Esophagus squamous epithelium (tissue), 5 donors: ENCODE data around the gene EEF1A2. TPM values are rescaled to one million over a fixed set of nuclear protein-coding genes. Genes with fewer than 3 reads are reported as not detected.

Source experiments
- DNase-seq: peaks from one replicate; lab custom pipeline; 2025; lab: John Stamatoyannopoulos, UW
- H3K27ac ChIP-seq, 4 donors: fragments of 200-600 bp; sonication (generic); one replicate each; pipeline ENCODE4 v1.5.1; 2016 to 2019; ENCODE audit warnings: mild to moderate bottlenecking in 1 of 4
- H3K27me3 ChIP-seq, 4 donors: fragments of 200-600 bp; sonication (generic); 1 replicate in 3 of 4; 2 replicates in 1 of 4; pipeline versions ENCODE4 v1.5.1 to v1.6.0; 2017 to 2021; ENCODE audit warnings: antibody characterized with exemption in 1 of 4
- H3K36me3 ChIP-seq, 3 donors: fragments of 200-600 bp; sonication (generic); one replicate each; pipeline ENCODE4 v1.5.1; 2016 to 2019
- H3K4me1 ChIP-seq, 3 donors: fragments of 200-600 bp; sonication (generic); one replicate each; pipeline ENCODE4 v1.5.1; 2017 to 2019
- H3K4me3 ChIP-seq, 4 donors: fragments of 200-600 bp; sonication (generic); 1 replicate in 3 of 4; 2 replicates in 1 of 4; pipeline ENCODE4 v1.5.1; 2016 to 2019; ENCODE audit warnings: mild to moderate bottlenecking in 2 of 4, moderate library complexity in 1 of 4
- H3K9me3 ChIP-seq, 3 donors: fragments of 200-600 bp; sonication (generic); one replicate each; pipeline ENCODE4 v1.5.1; 2016 to 2019
- POLR2A ChIP-seq, 4 donors: fragments of 450-650 bp; IDR thresholded peaks; one replicate each; pipeline ENCODE4 v1.6.1; 2017; ENCODE audit warnings: antibody characterized with exemption in 4 of 4, mild to moderate bottlenecking in 4 of 4, moderate library complexity in 3 of 4
- WGBS, 2 donors: methylation state at CpG; one replicate each; pipeline ENCODE4 v1.1.5; 2018; 5-methylcytosine and 5-hydroxymethylcytosine counted together
- intact Hi-C: fragments of 100-400 bp; cut with DNase I; formaldehyde crosslinking; loops from one replicate; pipeline ENCODE4 v1.15.0; 2022
- total RNA-seq, 4 donors: library from RNA; depleted of rRNA; stranded (reverse); fragments of >200 nt; gene quantifications; one replicate each; pipeline ENCODE4 v1.1.0, GENCODE V29; 2016
- TF ChIP-seq, protein P1 (sequence below), 6 experiments: fragments of 450-650 bp in 4 of 6; fragments of 200-600 bp in 2 of 6; sonication (generic) in 2 of 6; IDR thresholded peaks; one replicate each; pipeline ENCODE4 v1.5.1; 2016 to 2019; ENCODE audit warnings: antibody characterized with exemption in 6 of 6, mild to moderate bottlenecking in 4 of 6, moderate library complexity in 4 of 6
- donor health status: DM: yes; HTN: yes; CAD: no.

The EEF1A2 gene
- total RNA-seq, 4 donors from 2014 or later = 0.44 to 3.1 (median 1.9) TPM

- H3K4me3 ChIP-seq = no peak overlapping the region
These were observed 11.1 kb downstream of the EEF1A2 start for GRCh38 chr20:63487781-63488241.

DNA sequence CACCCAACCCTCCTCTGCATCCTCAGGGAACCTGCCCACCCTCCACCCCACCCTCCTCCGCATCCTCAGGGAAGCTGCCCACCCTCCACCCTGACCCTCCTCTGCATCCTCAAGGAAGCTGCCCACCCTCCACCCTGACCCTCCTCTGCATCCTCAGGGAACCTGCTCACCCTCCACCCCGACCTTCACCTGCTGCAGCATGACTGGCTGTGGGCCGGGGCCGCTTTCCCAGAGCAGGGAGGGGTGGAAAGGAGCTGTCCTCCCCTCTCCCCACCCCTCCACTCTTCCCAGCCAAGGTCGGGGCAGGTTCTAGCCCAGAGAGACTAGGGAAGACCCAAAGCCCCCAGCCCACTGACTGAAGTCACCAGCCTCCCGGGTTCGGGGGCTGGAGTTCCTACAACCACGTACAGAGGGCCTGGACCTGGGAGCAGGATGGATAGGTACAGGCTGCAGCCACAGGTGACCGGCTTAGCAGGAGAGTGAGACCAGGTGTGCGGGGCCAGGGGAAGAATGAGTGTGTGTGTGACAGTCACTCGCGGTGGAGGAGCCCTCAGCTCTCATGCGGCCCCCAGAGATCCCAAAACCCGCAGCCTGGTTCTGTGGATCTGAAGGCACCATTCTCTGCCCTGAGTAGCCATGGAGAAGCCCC, 11.6 kb downstream of the EEF1A2 start:
- WGBS, 2 donors = 47 to 100% methylated on average over 1 to 10 of the region's 14 CpGs

More at GRCh38 chr20:63487781-63488241, 11.1 kb downstream of the EEF1A2 start:
- Histone ChIP-seq H3K27me3 (peaks cover 0 to 87% (median 12%) of the 10 kb centered on the region in 4 donors), H3K27ac (no peak overlapping the region), H3K4me1 (peaks cover 0 to 5% (median 0%) of the 10 kb centered on the region in 3 donors), H3K36me3 (no peaks in the 10 kb centered on the region), H3K9me3 (no peaks in the 10 kb centered on the region)
- no peak for TF ChIP-seq POLR2A (IDR thresholded peaks at IDR 0.05)
- TF ChIP-seq, protein P1, sequence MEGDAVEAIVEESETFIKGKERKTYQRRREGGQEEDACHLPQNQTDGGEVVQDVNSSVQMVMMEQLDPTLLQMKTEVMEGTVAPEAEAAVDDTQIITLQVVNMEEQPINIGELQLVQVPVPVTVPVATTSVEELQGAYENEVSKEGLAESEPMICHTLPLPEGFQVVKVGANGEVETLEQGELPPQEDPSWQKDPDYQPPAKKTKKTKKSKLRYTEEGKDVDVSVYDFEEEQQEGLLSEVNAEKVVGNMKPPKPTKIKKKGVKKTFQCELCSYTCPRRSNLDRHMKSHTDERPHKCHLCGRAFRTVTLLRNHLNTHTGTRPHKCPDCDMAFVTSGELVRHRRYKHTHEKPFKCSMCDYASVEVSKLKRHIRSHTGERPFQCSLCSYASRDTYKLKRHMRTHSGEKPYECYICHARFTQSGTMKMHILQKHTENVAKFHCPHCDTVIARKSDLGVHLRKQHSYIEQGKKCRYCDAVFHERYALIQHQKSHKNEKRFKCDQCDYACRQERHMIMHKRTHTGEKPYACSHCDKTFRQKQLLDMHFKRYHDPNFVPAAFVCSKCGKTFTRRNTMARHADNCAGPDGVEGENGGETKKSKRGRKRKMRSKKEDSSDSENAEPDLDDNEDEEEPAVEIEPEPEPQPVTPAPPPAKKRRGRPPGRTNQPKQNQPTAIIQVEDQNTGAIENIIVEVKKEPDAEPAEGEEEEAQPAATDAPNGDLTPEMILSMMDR (IDR thresholded peaks at IDR 0.05) = no peak
- no peak for DNase-seq
- intact Hi-C loops = no loop called here
- no CpG with 5 or more reads among the region's 40 CpGs for WGBS, 2 donors

DNA sequence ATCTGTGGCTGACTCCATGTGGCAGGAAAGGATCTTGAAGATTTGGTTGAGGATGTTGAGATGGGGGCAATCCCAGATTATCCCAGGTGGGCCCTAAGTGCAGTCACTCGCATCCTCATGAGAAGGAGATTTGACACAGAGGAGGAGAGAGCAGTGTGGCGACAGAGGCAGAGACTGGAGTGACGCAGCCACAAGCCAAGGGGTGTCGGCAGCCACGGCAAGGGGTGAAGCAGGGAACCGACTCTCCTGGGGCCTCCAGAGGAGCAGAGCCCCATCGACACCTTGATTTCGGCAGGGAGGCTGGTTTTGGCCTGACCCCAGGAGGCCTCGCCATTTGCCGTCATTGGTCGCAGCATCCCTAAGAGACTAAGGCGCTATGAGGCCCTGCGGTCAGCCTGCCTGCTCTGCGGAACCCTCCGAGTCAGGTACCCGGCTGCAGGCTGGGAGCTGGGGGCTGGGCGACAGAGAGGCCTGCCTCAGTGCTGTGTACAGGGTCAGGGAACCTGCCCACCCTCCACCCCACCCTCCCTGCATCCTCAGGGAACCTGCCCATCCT, 12.5 kb downstream of the EEF1A2 start:
- no peaks in the 10 kb centered on the region for H3K36me3 ChIP-seq
- H3K27ac ChIP-seq = no peak overlapping the region
- no peak for DNase-seq
- H3K27me3 ChIP-seq = peaks cover 0 to 100% (median 12%) of the 10 kb centered on the region in 4 donors
- H3K9me3 ChIP-seq = no peaks in the 10 kb centered on the region
- no peak overlapping the region for H3K4me3 ChIP-seq
- intact Hi-C loops = no loop called here
- TF ChIP-seq POLR2A (IDR thresholded peaks at IDR 0.05) = no peak
- TF ChIP-seq, protein P1 (IDR thresholded peaks at IDR 0.05) = no peak
- 69 to 89% methylated on average over 7 to 14 of the region's 17 CpGs for WGBS, 2 donors
- peaks cover 0 to 5% (median 0%) of the 10 kb centered on the region in 3 donors for H3K4me1 ChIP-seq

More for the DNA sequence above, 11.6 kb downstream of the EEF1A2 start:
- peaks cover 0 to 5% (median 0%) of the 10 kb centered on the region in 3 donors for H3K4me1 ChIP-seq
- no peak for DNase-seq
- no peaks in the 10 kb centered on the region for H3K36me3 ChIP-seq
- H3K4me3 ChIP-seq = no peak overlapping the region
- intact Hi-C loops = no loop called here
- H3K9me3 ChIP-seq = no peaks in the 10 kb centered on the region
- TF ChIP-seq, protein P1 (IDR thresholded peaks at IDR 0.05) = no peak
- TF ChIP-seq POLR2A (IDR thresholded peaks at IDR 0.05) = no peak
- H3K27ac ChIP-seq = no peak overlapping the region
- peaks cover 0 to 93% (median 12%) of the 10 kb centered on the region in 4 donors for H3K27me3 ChIP-seq

GRCh38 chr20:63484651-63485403, 14.1 kb downstream of the EEF1A2 start:
- Histone ChIP-seq H3K27me3 (peaks cover 0 to 100% (median 12%) of the 10 kb centered on the region in 4 donors), H3K27ac (no peak overlapping the region), H3K36me3 (no peaks in the 10 kb centered on the region), H3K4me3 (no peak overlapping the region), H3K4me1 (peaks cover 0 to 5% (median 0%) of the 10 kb centered on the region in 3 donors), H3K9me3 (no peaks in the 10 kb centered on the region)
- DNase-seq = no peak
- TF ChIP-seq POLR2A (IDR thresholded peaks at IDR 0.05) = no peak
- TF ChIP-seq, protein P1 (IDR thresholded peaks at IDR 0.05) = no peak
- intact Hi-C loops = no loop called here
- 11 to 29% methylated on average over 2 to 3 of the region's 18 CpGs for WGBS, 2 donors
